Caki2 (cell line): Measurements from ENCODE around the gene SMARCB1. TPM values are rescaled to one million over a fixed set of nuclear protein-coding genes. Genes with fewer than 3 reads are reported as not detected.

Experiments
- DNase-seq: peaks from one replicate; pipeline ENCODE4 v3.0.0-alpha.2; 2015; ENCODE audit warnings: low read depth
- in situ Hi-C: cut with HindIII; loops from 2 replicates; pipeline ENCODE4 v1.10.0; 2016; ENCODE audit warnings: low sequenced_read_pairs, low pct_unique_long_range_greater_than_20kb, mixed read lengths
- total RNA-seq: library from RNA; depleted of rRNA; stranded (reverse); fragments of >200 nt; shearing (Covaris generic); gene quantifications from 2 replicates; pipeline ENCODE4 v1.2.3, GENCODE V29; 2014; ENCODE audit warnings: low replicate concordance

The SMARCB1 gene
- total RNA-seq, 1 experiment from 2014 or later: 153 TPM

DNA sequence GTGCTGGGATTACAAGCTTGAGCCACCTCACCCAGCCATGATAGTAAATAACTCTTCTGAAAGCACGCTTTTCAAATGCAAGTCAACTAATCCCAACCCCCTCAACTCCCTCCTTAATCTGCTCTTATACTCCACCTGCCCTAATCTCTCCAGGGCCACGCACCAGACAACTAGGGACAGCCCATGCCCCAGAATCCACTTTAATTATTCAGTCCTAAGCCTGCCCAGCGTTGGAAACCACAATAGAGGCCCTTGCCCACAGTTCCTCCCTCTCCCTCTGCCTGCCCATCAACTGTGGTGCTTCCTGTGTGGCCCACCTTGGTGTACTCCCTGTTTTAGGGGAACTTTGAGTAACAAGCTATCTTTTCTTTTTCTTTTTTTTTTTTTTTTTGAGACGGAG is 29.9 kb upstream of the SMARCB1 start:
- in situ Hi-C loops: no loop called here
- DNase-seq: no peak

DNA sequence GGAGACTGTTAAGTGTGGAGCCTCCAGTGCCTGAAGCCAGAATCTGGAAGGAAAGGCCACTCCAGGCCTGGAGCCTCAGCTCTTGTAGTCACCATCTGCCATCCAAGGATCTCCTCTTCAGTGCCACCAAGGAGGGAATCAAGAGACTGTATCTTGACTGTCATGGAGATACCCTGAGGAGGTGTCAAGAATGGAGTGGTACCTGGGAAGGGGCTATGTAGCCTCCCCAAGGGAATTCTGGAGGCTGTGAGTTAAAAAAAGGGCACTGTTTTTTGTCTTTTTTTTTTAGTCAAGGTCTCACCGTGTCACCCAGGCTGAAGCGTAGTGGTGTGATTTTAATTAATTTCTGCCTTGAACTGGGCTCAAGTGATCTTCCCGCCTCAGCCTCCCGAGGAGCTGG is 27.2 kb upstream of the SMARCB1 start:
- in situ Hi-C loops: no loop called here
- DNase-seq: no peak

DNA sequence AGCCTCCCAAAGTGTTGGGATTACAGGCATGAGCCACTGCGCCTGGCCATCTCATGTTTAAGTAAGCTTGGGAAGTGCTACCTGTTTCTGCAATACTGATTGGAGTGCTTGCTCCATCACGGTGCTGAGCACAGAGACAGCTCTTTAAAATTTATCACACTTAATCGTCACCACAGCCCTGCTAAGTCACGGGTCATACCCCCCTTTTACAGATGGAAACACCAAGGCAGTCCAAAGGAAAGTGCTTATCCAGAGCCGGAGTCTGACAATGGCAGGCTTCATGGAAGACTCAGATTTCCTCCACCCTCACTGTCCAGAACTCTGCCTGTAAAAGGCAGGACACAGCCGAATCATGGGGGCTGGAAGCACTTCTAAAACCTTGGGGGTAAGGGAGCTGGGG is 26.7 kb upstream of the SMARCB1 start:
- DNase-seq: no peak
- in situ Hi-C loops: no loop called here

DNA sequence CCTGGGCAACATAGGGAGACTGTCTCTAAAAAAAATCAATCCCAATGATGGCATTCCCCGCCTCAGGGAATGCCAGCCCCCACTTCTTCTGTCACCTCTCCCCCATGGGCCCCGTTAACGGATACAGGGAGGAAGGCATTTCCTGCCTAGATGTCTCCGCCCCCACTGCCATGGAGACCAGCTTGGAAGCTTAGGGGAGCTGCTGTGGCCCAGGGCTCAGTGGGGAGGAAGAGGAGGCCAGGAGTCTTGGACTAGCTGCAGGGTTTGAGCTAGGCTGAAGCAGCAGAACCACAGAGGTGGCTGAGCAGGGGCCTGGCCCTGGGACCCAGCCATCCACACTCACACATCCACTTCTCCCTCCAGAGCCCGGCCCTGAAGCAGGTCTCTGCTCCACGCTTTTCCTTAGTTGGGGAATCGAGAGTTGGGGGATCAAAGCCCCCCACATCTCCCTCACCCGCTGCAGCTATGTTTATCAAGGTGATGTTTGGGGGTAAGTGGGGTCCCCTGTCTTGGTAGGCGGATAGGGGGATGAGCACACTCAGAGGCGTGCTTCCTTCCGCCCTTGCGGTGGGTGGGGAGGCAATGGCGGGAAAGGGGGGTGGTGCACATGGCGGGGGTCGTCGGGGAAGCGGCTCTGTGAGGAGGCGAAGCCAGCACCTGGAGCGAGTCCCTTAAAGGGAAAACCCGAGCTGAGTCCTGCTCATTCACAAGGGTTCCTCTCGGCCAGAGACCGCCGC is 23.8 kb upstream of the SMARCB1 start, which contains the start of gene C22orf15:
Gene C22orf15 (plus strand): TSS at position 149 of the 737 bp plus-strand sequence. CDS start 317 bp downstream, at position 466.
- DNase-seq: no peak
- in situ Hi-C loops: no loop called here

DNA sequence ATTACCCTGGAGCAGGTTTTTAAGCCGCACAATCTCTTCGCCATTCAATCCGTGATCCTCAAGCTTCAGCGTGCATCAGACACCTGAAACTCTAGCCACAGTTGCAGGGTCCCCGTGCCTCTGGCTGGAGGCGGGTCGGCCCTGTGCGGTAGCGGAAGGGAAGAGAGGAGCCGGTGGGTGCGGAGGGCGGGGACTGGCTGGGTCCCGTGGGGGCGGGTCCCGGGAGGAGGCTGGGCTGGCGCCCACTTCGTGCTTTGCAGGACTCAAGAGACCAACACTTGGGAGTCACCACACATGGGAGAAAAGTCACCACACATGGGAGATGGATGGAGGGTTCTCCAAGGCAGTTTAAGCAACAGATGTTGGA is 23.2 kb upstream of the SMARCB1 start:
- DNase-seq: no peak
- in situ Hi-C loops: no loop called here

DNA sequence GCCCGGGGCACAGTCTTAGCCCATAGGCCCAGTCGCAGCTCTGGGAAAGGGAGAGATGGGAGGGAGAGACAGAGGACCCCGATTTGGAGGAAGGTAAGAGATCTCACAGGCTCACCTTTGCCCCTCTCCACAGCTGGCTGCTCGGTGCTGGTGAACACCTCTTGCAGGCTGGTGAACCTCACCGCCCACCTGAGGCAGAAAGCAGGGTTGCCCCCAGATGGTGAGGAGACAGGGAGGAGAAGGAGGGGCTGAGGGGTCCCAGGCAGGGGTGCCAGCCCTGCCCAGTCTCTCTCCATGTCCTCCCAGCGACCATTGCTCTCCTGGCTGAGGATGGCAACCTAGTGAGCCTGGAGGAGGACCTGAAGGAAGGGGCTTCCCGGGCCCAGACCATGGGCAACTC is 22.8 kb upstream of the SMARCB1 start:
- DNase-seq: no peak
- in situ Hi-C loops: no loop called here

DNA sequence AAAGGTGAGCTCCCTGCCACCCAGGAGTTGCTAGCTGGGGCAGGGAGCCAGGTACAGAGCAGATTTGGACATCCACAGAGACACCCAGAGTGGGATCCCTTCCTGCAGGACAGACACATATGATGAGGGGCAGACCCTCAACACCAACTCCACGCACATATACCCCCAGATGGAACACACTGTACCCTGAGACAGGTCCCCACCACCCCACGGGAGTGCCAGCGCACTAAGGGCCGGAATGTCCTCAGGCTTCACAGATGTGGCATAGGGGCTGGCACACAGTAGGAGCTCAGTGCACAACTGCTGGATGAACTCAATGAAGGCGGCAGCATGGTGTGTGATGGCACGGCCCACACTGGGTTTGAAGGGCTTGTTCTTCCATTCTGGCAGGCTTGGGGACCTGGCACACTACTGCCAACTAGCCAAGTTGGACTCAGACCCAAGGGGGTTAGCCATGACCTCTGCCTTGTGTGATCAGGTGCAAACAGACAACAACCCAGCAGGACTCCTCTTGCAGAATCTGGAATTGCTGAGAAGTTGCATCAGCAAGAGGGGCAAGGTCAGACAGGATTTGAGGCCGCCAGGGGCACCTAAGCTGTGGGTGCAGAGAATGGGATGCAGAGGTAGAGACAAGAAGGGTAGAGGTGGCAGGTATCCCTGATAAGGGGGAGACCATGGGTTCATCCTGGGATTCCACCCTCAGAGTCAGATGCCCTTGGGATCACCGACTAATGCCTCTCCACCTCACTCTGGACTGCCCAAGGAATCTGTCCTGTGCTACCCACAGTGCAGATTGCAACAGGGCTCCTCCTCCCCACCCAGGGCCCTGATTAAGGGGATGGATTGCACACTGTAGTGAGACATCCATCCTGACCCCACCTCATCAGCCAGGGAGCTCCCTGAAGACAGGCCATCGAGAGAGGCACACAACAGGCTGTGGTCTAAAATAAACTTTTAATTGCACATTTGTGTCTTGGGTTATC is 21.6 kb upstream of the SMARCB1 start:
- in situ Hi-C loops: no loop called here
- no peak for DNase-seq

DNA sequence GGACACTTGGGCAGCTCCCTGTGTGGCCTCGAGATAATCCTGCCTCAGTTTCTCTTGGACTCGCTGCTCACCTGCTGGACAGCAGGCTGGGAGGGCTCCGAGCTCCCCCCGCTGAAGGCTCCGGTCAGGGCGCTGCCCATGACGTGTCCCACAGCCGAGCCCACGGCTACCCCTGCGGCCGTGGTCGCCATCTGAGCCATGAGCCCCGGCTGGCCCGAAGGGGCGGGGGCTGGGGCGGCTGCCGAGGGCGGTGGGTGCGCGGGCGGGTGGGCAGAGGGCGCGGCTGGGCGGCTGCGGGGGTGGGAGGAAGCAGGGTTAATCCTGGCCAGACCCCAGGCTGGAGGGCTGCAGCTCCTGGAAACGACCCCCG is 19.5 kb upstream of the SMARCB1 start:
- in situ Hi-C loops: no loop called here
- no peak for DNase-seq

DNA sequence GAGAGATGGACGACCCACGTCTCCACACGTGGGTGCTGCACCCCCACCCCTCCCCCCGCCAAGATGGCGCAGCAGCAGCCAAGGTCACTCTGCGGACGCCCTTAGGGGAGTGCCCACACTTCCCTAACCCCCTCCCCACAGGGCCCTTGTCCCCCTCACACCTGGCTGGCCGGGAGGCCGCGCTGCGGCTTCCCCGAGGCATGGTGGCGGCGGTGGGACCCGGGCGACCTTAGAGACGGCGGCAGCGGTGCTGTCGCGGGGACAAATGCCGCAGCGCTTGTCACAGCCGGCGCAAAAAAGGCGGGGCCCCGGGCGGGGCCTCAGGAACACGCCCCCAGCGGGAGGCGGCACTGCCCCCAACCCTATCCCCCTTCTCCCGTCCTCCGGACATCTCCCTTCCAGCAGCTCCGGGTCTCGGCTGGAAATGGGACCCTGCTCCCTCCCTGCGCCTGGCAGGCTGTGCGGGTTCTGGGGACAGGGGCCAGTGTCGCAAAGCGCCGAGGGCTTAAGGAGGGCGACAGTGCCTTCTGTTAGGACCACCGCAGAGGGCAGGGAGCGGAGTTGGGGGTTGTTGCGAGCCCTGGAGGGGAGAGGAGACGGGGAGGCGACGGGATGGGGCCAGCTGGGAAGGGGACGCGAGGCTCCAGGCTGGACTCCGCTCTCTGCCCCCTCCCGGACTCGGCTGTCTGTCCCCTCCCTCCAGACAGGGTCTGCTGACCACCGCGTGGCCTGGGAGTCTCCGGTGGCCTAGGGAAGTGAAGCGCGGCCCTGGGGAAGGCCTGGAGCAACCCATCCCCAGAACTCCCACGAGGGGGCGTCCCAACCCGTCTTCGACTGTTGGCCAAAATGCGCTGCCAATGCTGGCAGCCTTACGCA is 18.9 kb upstream of the SMARCB1 start, which contains the start of gene CHCHD10:
Gene CHCHD10 (minus strand): TSS at position 300 of the 876 bp plus-strand sequence. CDS start 98 bp downstream, at position 202.
- in situ Hi-C loops: no loop called here
- DNase-seq: peak; percentile 67

DNA sequence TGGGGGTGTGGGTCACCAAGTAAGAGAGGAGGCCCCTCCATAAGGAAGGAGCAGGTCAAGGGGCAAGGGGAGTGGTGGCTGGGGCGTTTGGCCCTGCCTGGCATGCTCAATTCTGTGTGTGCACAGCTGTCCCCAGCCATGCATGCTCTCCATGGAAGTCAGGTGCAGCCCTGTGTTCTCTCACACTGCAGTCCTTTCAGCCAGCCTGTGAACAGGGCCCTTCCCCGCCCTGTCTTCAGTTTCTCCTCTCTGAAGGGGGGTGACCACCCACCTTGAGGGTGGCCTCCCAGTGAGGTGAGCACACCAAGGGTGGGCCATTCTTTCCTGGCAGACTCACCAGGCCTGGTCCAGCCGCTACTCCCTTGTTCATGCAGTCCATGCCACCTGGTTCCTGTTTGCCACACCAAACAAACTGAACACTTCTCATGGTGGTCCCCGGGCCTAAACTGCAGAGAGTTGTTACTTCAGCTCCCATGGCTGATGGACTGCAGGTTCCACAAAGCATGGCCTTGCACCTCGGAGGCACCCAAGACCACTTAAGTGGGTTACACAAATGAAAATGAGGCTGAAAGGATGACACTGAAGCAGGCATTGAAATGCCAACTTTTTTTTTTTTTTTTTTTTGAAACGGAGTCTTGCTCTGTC is 17.3 kb upstream of the SMARCB1 start:
- in situ Hi-C loops: no loop called here
- DNase-seq: no peak

DNA sequence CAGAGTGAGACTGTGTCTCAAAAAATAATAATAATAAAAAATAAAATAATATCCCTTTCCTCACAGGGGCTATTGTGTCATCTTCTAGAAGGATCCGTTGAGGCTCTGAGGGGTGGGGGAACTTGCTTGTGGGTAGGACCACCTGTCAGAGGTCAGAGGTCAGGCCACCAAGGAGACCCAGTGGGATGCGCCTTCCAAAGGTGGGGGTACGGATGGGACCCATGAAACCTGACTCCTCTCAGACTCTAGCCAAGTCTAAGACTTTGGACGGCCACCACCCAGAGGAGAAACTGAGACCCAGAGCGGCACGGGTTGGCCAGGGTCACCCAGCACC is 14.5 kb upstream of the SMARCB1 start:
- DNase-seq: no peak
- in situ Hi-C loops: no loop called here

DNA sequence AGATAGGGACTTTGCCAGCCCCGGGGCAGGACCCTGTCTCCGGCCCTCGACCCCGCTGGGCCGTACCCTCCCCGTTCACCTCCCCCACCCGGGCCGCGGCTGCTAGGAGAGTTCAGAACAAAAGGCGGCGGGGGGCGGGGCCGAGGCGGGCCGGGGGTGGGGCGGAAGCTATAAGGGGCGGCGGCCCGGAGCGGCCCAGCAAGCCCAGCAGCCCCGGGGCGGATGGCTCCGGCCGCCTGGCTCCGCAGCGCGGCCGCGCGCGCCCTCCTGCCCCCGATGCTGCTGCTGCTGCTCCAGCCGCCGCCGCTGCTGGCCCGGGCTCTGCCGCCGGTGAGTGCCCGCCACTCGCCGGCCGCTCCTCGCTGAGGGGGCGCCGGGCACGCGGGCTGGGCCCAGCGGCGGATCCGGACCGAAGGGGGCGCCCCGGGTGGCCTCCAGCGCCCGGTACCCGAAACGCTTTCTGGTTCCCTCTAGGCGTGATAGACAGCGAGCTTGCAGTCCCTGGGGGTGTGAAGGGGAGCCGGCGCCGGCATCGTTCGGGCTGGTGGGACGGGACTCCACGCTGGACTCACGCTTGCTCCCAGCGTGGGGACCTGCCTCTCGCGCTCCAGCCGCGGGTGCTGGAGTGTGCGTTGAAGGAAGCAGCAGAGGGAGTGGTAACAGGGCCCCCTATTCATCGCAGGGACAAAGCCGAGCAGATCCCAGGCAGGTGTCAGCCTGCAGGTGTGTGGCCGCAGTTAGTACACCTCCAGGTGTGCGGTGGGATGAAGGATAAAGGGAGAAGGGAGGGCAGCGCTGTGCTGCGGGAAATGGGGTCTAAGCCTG is 13.9 kb upstream of the SMARCB1 start, which contains the start of gene MMP11:
Gene MMP11 (plus strand): TSS at position 201 of the 825 bp plus-strand sequence. CDS start 22 bp downstream, at position 223.
- no peak for DNase-seq

DNA sequence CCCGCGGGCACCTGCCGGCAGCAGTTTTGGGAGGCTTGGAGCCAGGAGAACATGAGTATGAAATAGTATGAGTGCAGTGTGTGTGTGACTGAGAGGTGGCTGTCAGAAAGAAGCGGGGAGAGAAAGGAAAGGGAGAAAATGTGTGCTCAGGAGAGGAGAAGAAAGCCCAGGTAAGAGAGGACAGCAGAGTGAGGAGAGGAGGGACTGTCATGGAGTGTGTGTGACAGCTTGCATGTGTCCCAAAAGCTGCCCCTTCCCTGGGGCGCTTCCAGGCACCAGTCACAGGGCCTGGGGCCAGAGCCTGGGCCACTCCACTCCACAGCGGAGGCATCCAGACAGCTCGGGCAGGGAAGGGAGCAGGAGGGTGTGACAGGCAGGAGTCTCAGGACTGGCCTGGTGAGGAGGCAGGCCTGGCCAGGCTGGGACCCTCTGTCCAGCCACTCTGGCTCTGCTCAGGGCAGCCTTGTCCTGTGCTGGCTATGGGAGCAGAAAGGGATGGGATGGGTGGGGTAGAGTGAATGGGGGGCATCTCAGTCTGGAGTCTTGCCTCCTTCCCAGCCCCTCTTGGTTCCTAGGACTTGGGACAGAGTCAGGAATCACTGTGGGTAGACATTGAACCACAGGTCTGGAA is 13.2 kb upstream of the SMARCB1 start:
- DNase-seq: no peak
- in situ Hi-C loops: no loop called here

More for the DNA sequence above, 13.9 kb upstream of the SMARCB1 start, which contains the start of gene MMP11:
- in situ Hi-C loops: no loop called here

DNA sequence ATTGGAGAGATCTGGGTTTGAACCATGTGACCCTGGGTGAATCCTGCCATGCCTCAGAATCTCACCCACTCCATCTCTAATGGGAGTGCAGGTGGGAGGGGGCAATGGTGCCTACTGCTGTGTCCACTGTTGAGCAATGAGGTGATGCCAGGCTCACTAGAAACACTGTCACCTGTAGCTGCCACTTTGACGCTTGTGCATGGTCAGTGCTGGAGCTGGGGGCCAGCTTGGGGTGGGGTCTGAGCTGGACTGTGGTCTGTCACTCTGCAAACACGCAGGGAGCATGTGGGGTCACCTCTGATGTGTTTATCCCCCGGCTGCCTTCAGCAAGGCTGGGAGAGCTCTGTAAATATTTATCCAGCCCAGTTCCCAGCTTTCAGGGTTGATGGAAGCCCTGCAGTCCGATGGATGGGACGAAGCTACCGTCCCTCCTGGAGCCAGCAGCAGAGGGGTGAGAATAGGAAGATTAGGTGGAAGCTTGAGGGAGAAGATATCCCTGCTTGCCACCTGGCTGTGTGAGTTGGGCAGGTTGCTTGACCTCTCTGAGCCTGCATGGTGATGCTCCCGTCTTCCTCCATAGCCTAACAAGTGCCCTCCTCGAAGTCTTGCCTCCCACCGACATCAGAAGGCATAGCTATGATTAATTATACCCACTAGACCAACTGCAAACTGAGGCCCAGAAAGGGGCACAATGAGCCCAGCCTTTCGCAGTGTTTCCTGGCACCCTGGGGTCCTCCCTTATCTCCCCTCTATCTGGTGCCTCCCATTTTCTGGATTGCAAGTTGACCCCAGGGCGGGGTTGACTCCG is 12.4 kb upstream of the SMARCB1 start:
- no peak for DNase-seq
- in situ Hi-C loops: no loop called here

DNA sequence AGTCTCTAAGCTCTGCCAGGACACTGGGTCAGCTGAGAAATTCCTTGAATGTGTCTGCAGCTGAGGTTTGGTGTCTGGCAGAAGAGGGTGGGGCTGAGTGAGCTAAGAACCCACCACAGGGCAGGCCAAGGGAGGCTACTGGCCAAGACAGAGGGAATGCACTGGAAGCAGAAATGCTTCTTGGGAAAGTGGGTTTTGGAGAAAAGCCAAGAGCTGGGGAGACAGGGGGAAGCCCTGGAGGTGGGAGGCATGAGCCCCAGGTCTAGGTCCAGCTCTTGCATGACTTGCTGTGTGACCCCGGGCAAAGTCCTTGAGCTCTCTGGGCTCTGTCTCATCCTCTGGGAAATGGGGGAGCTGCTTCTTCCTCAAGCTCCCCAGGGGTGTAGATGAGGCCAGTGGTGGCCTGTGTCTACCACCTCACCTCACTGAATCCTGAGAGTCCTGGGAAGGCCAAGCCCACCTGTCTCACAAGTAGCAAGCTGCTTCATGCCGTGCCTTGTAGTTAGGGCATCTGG is 11.8 kb upstream of the SMARCB1 start:
- peak; percentile 55 for DNase-seq

More for the DNA sequence above, 11.8 kb upstream of the SMARCB1 start:
- in situ Hi-C loops: no loop called here
